Lung (tissue), 12 donors: ENCODE data around the gene TMEM132A. TPM values are rescaled to one million over a fixed set of nuclear protein-coding genes. Genes with fewer than 3 reads are reported as not detected.

ENCODE experiments used
- ATAC-seq: fragments of 200-7000 bp; cut with Tn5 transposase; one replicate; pipeline ENCODE4 v1.9.1; 2020; ENCODE audit warnings: moderate number of reproducible peaks; ENCODE audit not compliant: insufficient read depth, low FRiP score
- DNase-seq, 3 donors: peaks; one replicate each; pipeline ENCODE4 v3.0.0-alpha.2; 2013 to 2017
- H3K27ac ChIP-seq, 2 donors: one replicate each; pipeline ENCODE4 v1.5.1; 2013; ENCODE audit warnings: mild to moderate bottlenecking in 2 of 2, moderate library complexity in 2 of 2, control low read depth in 1 of 2, inconsistent platforms in 1 of 2, low read depth in 1 of 2, low read length in 1 of 2
- H3K27me3 ChIP-seq, 3 donors: one replicate each; pipeline ENCODE4 v1.5.1; 2013; ENCODE audit warnings: low read length in 2 of 3; ENCODE audit not compliant: control insufficient read depth in 3 of 3, insufficient read depth in 3 of 3
- H3K36me3 ChIP-seq, 4 donors: one replicate each; pipeline ENCODE4 v1.5.1; 2013; ENCODE audit warnings: low read length in 4 of 4, mild to moderate bottlenecking in 1 of 4, moderate library complexity in 1 of 4; ENCODE audit not compliant: control insufficient read depth in 4 of 4, insufficient read depth in 4 of 4
- H3K4me1 ChIP-seq, 5 donors: one replicate each; pipeline ENCODE4 v1.5.1; 2013; ENCODE audit warnings: low read length in 5 of 5, mild to moderate bottlenecking in 2 of 5, moderate library complexity in 1 of 5; ENCODE audit not compliant: control insufficient read depth in 5 of 5, insufficient read depth in 5 of 5
- H3K4me3 ChIP-seq: one replicate; pipeline ENCODE4 v1.5.1; 2013; ENCODE audit warnings: mild to moderate bottlenecking, control low read depth, moderate library complexity
- H3K9ac ChIP-seq, 2 donors: one replicate each; pipeline ENCODE4 v1.5.1; 2013; ENCODE audit warnings: low read length in 2 of 2, control low read depth in 1 of 2; ENCODE audit not compliant: insufficient read depth in 1 of 2
- H3K9me3 ChIP-seq, 4 donors: one replicate each; pipeline ENCODE4 v1.5.1; 2013; ENCODE audit warnings: low read length in 3 of 4, mild to moderate bottlenecking in 1 of 4, moderate library complexity in 1 of 4; ENCODE audit not compliant: control insufficient read depth in 4 of 4, insufficient read depth in 3 of 4
- WGBS, 2 donors: extraction: QIAGEN DNeasy Blood & Tissue Kit; methylation state at CpG; one replicate each; pipeline ENCODE4 v1.1.7; 2013; 5-methylcytosine and 5-hydroxymethylcytosine counted together
- polyA plus RNA-seq, 2 donors: library from polyadenylated mRNA; stranded (reverse); fragments of 200-250 nt; gene quantifications; one replicate each; pipeline ENCODE4 v1.2.1, GENCODE V29; 2013
- total RNA-seq, 2 donors: library from RNA; depleted of rRNA in 1 of 2; stranded (reverse); fragments of >200 nt in 1 of 2; gene quantifications; one replicate each; pipeline ENCODE4 v1.2.1, GENCODE V29; 2014 to 2021
- TF ChIP-seq, protein P1 (sequence below): IDR thresholded peaks from 2 replicates; pipeline ENCODE4 v1.5.1; 2012; ENCODE audit warnings: mild to moderate bottlenecking; ENCODE audit errors: control extremely low read depth, extremely low read depth
- donor health status: control.
- donor health status: control.
- donor health status: Bipolar disorder and iron deficiency.
- donor health status: healthy.
- donor health status: DM: yes; HTN: yes; CAD: no.

TMEM132A gene
- total and polyA plus RNA-seq, 4 donors: 6.7 to 20.5 (median 17.5) TPM

DNA sequence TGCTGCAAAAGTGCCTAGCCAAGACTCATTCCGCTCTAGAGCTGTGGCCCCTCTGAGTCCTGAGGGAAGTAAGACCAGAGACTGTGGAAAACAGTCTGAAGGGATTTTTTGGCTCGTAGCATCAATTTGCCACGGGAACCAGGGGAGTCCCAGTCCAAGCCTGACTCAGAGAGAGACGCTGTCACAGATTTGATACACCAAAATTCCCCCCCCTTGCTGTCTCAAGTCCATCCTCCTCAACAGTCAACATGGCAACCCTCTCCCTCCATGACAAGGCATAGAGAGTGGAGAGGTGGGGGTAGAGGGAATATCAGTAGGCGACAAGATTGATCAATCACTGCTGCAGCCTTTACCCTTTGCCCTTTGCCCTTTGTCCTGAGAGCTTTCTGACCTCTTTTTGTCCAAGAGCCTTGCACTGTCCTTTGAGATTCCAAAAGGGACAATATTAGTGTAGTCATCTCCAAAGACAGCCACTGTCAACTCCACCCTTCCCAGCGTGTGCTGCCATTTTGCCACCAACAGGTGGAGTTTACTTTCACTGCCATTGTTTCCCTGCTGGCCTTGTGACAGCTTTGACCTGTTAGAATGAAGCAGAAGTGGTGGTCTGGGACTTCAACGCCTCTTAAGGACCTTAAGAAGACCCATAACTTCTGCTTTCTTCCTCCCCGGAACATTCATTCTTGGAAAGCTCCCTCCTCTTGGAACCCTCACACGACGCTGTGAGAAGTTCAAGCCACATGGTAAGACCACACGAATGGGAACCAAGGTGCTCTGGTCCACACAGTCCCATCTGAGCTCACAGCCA, 20.4 kb downstream of the TMEM132A start:
- Histone ChIP-seq H3K36me3 (peaks cover 0 to 34% (median 7%) of the 10 kb centered on the region in 4 donors), H3K27ac (no peak overlapping the region), H3K4me1 (peaks cover 0 to 18% (median 6%) of the 10 kb centered on the region in 5 donors), H3K4me3 (no peak overlapping the region), H3K27me3 (no peaks in the 10 kb centered on the region), H3K9ac (no peak overlapping the region), H3K9me3 (no peaks in the 10 kb centered on the region)
- peak; percentile 17 for ATAC-seq
- 74 to 79% methylated on average over 11 of the region's 11 CpGs for WGBS, 2 donors
- no peak for DNase-seq
- TF ChIP-seq, protein P1, sequence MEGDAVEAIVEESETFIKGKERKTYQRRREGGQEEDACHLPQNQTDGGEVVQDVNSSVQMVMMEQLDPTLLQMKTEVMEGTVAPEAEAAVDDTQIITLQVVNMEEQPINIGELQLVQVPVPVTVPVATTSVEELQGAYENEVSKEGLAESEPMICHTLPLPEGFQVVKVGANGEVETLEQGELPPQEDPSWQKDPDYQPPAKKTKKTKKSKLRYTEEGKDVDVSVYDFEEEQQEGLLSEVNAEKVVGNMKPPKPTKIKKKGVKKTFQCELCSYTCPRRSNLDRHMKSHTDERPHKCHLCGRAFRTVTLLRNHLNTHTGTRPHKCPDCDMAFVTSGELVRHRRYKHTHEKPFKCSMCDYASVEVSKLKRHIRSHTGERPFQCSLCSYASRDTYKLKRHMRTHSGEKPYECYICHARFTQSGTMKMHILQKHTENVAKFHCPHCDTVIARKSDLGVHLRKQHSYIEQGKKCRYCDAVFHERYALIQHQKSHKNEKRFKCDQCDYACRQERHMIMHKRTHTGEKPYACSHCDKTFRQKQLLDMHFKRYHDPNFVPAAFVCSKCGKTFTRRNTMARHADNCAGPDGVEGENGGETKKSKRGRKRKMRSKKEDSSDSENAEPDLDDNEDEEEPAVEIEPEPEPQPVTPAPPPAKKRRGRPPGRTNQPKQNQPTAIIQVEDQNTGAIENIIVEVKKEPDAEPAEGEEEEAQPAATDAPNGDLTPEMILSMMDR: no peak

DNA sequence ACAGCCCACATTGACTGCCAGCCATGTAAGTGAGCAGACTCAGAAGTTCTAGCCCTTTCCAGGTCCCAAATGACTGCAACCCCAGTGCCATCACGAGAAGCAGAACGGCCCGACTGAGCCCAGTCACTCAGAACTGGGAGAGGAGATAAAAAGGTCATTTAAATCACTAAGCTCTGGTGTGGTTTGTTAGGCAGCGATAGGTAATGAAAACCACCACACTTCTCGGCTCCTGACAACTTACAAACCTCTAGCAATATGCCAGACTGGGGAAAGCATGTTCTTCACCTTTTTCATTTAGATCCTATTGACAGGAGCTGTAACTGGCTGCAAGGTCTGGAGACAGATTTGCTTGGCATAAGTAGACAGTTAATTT, 21.0 kb downstream of the TMEM132A start:
- TF ChIP-seq, protein P1: no peak
- WGBS, 2 donors: 88 to 95% methylated on average over 5 of the region's 5 CpGs
- Histone ChIP-seq H3K9me3 (no peaks in the 10 kb centered on the region), H3K27ac (no peak overlapping the region), H3K36me3 (peaks cover 0 to 34% (median 7%) of the 10 kb centered on the region in 4 donors), H3K27me3 (peaks cover 0 to 3% (median 0%) of the 10 kb centered on the region in 3 donors), H3K4me3 (no peak overlapping the region), H3K4me1 (peaks cover 0 to 12% (median 6%) of the 10 kb centered on the region in 5 donors), H3K9ac (no peak overlapping the region)
- DNase-seq: no peak
- no peak for ATAC-seq

DNA sequence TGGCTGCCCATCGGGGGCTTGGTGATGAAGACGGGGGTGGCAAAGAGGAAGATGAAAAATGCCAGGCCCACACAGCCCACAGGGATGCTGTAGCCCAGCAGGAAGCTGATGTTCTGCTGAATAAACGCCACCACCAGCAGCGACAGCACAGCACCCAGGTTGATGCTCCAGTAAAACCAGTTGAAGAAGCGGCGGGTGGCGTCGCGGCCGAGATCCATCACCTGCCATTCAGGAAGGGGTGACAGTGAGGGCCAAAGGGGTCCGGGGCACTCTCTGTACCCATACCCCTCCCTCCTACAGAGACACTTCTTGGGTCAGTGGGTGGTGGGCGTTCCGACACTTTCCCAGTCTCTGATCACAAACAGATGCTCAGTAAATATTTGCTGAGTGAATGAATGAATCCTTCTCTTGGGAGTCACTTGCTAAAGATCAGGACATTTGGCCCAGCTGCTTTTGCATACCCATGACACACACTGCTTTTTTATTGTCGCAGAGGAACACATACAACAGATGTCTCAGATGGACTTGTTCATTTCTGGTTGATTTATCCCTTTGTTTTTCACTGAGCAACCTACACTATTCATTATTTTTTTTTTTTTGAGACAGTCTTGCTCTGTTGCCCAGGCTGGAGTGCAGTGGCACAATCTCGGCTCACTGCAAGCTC, 22.5 kb downstream of the TMEM132A start:
- WGBS, 2 donors: 89 to 91% methylated on average over 15 of the region's 15 CpGs
- ATAC-seq (no peak), DNase-seq (no peak)
- Histone ChIP-seq H3K36me3 (peaks cover 0 to 26% (median 5%) of the 10 kb centered on the region in 4 donors), H3K9ac (no peak overlapping the region), H3K4me1 (peaks cover 0 to 16% (median 13%) of the 10 kb centered on the region in 5 donors), H3K4me3 (no peak overlapping the region), H3K27me3 (peaks cover 0 to 4% (median 0%) of the 10 kb centered on the region in 3 donors), H3K27ac (no peak overlapping the region), H3K9me3 (no peaks in the 10 kb centered on the region)
- TF ChIP-seq, protein P1: no peak
